Measurements from ENCODE around the gene FOXN1. TPM values are rescaled to one million over a fixed set of nuclear protein-coding genes. Genes with fewer than 3 reads are reported as not detected.

FOXN1 gene
- total RNA-seq, 4 donors from 2014 or later, result 0.14 to 0.32 TPM; not detected in 2

DNA sequence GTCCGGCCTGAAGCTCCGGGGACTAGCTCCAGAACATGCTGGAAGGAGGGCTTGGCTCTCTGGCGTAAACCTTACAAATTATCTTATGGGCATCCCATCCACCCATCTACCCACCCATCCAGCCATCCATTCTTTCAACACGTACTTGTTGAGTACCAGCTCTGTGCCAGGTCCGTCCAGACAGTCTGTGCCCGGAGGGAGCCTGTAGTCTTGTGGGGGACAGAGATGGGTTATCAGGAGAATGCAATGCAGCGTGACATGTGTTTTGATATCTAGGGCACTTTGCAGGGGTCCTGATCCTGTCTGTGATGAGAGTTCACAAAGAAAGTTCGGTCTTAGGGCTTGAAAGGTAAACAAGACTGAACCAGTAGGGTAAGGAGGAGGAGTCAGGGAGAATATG, 36.8 kb upstream of the FOXN1 start:
- WGBS, 2 donors (ENCODE audit: low coverage in 1 of 2), result 85 to 93% methylated on average over 3 to 8 of the region's 8 CpGs
- Histone ChIP-seq H3K4me1 (peaks cover 0 to 16% (median 4%) of the 10 kb centered on the region in 4 donors), H3K4me3 (no peak overlapping the region), H3K27me3 (no peaks in the 10 kb centered on the region), H3K36me3 (no peaks in the 10 kb centered on the region), H3K9me3 (no peaks in the 10 kb centered on the region), H3K27ac (no peak overlapping the region)
- in situ Hi-C loops (cut with MboI; ENCODE audit: low pct_ligation_motif_present in 1 of 4, low pct_unique_long_range_greater_than_20kb in 1 of 4, low sequenced_read_pairs in 3 of 4) (no loop called here), intact Hi-C loops (cut with DNase I; ENCODE audit: low total_unique reads) (no loop called here)
- TF ChIP-seq EP300 (IDR thresholded peaks at IDR 0.05; ENCODE audit: low read depth), result no peak
- no peak for TF ChIP-seq POLR2AphosphoS5 (IDR thresholded peaks at IDR 0.05)
- TF ChIP-seq, protein P1, sequence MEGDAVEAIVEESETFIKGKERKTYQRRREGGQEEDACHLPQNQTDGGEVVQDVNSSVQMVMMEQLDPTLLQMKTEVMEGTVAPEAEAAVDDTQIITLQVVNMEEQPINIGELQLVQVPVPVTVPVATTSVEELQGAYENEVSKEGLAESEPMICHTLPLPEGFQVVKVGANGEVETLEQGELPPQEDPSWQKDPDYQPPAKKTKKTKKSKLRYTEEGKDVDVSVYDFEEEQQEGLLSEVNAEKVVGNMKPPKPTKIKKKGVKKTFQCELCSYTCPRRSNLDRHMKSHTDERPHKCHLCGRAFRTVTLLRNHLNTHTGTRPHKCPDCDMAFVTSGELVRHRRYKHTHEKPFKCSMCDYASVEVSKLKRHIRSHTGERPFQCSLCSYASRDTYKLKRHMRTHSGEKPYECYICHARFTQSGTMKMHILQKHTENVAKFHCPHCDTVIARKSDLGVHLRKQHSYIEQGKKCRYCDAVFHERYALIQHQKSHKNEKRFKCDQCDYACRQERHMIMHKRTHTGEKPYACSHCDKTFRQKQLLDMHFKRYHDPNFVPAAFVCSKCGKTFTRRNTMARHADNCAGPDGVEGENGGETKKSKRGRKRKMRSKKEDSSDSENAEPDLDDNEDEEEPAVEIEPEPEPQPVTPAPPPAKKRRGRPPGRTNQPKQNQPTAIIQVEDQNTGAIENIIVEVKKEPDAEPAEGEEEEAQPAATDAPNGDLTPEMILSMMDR (IDR thresholded peaks at IDR 0.05), result no peak
- no peak for TF ChIP-seq POLR2A (IDR thresholded peaks at IDR 0.05)
- no peak for DNase-seq

DNA sequence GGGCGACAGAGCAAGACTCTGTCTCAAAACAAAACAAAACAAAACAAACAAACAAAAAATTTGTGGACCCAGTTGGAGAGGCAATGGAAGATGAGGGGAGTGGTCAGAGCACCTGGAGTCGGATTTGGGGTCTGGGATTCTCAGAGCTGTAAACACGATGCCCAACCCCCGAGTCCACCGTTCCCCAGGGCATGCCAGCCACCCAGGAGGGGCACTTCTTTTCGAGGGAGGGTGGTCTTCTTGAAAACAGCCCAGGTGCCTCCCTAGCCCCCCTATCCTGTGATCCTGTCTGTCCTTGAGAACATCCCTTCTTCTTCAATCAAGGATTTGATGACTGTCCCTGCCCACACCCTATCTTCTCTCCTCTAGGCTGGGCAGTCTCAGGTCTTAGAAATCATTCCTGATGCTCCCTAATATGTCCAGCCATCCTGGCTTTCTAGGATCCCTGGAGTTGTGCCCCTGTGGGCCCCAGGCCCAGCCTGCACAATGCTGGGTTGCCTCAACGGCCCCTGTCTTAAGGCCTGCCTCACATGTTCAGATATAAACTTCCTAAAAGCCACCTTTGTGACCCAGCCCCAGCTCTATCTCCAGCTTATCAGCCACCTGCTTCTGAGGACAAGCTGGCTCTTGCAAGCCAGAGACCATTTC, 35.8 kb upstream of the FOXN1 start:
- Histone ChIP-seq H3K4me1 (peaks cover 0 to 26% (median 11%) of the 10 kb centered on the region in 4 donors), H3K9me3 (no peaks in the 10 kb centered on the region), H3K4me3 (no peak overlapping the region), H3K27ac (no peak overlapping the region), H3K36me3 (no peaks in the 10 kb centered on the region), H3K27me3 (no peaks in the 10 kb centered on the region)
- intact Hi-C loops (cut with DNase I; ENCODE audit: low total_unique reads), result no loop called here
- no peak for DNase-seq
- 79% methylated on average over 7 of the region's 7 CpGs; no CpG with 5 or more reads in 1 of the 2 donors for WGBS, 2 donors (ENCODE audit: low coverage in 1 of 2)
- in situ Hi-C loops (cut with MboI; ENCODE audit: low pct_ligation_motif_present in 1 of 4, low pct_unique_long_range_greater_than_20kb in 1 of 4, low sequenced_read_pairs in 3 of 4), result no loop called here
- TF ChIP-seq, protein P1 (IDR thresholded peaks at IDR 0.05), result no peak
- no peak for TF ChIP-seq POLR2AphosphoS5 (IDR thresholded peaks at IDR 0.05)
- TF ChIP-seq EP300 (IDR thresholded peaks at IDR 0.05; ENCODE audit: low read depth), result no peak

DNA sequence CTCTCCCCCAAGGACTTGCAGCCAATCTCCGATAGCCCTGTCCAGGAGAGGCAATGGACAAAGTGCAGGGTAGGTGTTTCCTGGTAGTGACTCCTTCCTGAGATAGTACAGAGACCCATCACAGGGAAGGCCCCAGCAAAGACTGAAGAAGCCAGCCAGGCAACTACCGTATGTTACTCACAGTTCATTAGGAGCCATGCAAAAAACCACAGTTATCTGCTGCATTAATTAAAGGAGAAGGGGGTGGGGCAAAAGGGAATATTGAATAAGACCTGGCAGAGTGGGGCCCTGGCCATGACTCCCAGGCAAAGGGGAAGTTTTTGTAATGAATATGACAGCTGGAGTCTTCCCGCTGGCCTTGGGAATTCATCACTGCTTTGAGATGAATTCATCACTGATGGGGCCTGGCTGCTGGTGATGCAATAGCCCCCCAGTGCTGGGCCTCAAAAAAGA, 35.2 kb upstream of the FOXN1 start:
- Histone ChIP-seq H3K27me3 (no peaks in the 10 kb centered on the region), H3K36me3 (no peaks in the 10 kb centered on the region), H3K4me3 (no peak overlapping the region), H3K9me3 (no peaks in the 10 kb centered on the region), H3K27ac (no peak overlapping the region), H3K4me1 (peaks cover 3 to 31% (median 15%) of the 10 kb centered on the region in 4 donors)
- TF ChIP-seq, protein P1 (IDR thresholded peaks at IDR 0.05), result no peak
- TF ChIP-seq POLR2A (IDR thresholded peaks at IDR 0.05) (no peak), POLR2AphosphoS5 (IDR thresholded peaks at IDR 0.05) (no peak), EP300 (IDR thresholded peaks at IDR 0.05; ENCODE audit: low read depth) (no peak)
- WGBS, 2 donors (ENCODE audit: low coverage in 1 of 2), result 53 to 100% methylated on average over 1 to 3 of the region's 3 CpGs
- no peak for DNase-seq
- in situ Hi-C loops (cut with MboI; ENCODE audit: low pct_ligation_motif_present in 1 of 4, low pct_unique_long_range_greater_than_20kb in 1 of 4, low sequenced_read_pairs in 3 of 4), result no loop called here
- intact Hi-C loops (cut with DNase I; ENCODE audit: low total_unique reads), result no loop called here

DNA sequence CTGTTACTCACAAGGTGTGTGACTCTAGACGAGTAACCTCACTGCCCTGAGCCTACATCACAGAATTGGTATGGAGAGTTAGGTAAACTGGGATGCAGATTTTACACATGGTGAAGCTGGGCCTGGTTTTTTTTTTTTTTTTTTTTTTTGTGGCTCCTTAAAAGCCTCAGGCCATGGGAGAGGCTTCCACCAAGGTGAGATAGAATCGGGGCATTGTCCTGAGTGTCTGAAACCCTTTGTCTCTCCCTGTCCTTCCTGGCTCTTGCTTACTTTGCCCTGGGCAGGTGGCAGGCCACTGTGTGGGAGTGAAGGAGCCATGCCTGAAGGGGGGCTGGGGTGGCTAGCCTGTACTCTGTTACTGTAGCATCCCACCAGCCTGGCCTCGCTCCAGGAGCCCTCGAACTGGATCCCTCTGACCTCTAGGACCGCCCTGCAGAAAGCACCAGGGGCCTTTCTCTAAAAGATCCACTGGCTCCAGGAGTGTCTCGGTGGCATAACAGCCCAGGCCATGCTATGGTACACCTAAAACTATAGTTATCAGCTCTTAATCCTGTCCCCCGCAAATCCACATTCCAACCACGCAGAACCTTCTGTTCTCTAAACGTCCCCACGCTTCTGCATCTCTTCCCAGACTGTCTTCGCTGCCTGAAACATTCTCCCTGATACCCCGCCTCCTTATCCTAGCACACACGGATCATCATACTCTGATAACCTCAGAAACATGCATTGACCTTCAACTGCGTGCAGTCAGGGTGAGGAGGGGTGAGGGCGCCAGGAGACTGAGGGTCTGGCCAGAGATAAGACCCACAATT, 34.4 kb upstream of the FOXN1 start:
- TF ChIP-seq POLR2AphosphoS5 (IDR thresholded peaks at IDR 0.05) (no peak), EP300 (IDR thresholded peaks at IDR 0.05; ENCODE audit: low read depth) (no peak), POLR2A (IDR thresholded peaks at IDR 0.05) (no peak)
- Histone ChIP-seq H3K36me3 (no peaks in the 10 kb centered on the region), H3K4me1 (peaks cover 3 to 39% (median 18%) of the 10 kb centered on the region in 4 donors), H3K4me3 (no peak overlapping the region), H3K9me3 (no peaks in the 10 kb centered on the region), H3K27me3 (no peaks in the 10 kb centered on the region), H3K27ac (no peak overlapping the region)
- in situ Hi-C loops (cut with MboI; ENCODE audit: low pct_ligation_motif_present in 1 of 4, low pct_unique_long_range_greater_than_20kb in 1 of 4, low sequenced_read_pairs in 3 of 4), result no loop called here
- intact Hi-C loops (cut with DNase I; ENCODE audit: low total_unique reads), result no loop called here
- DNase-seq, result no peak
- WGBS, 2 donors (ENCODE audit: low coverage in 1 of 2), result 85 to 86% methylated on average over 10 to 15 of the region's 15 CpGs

Data from transverse colon (tissue), 4 donors.